HG03378 (cell line): ENCODE measurements around the gene ADAMTS2.
"Not testable (repeated sequence)": the region's sequence is repeated elsewhere in the genome, so short reads cannot be mapped to it uniquely, and the experiment has no call there.

Experiments
- ATAC-seq: cut with Tn5 transposase; IDR thresholded peaks from one replicate; pipeline ENCODE4 v1.9.1; 2021; ENCODE audit warnings: mild to moderate bottlenecking, moderate library complexity; ENCODE audit not compliant: unreplicated experiment

ADAMTS2 gene

DNA sequence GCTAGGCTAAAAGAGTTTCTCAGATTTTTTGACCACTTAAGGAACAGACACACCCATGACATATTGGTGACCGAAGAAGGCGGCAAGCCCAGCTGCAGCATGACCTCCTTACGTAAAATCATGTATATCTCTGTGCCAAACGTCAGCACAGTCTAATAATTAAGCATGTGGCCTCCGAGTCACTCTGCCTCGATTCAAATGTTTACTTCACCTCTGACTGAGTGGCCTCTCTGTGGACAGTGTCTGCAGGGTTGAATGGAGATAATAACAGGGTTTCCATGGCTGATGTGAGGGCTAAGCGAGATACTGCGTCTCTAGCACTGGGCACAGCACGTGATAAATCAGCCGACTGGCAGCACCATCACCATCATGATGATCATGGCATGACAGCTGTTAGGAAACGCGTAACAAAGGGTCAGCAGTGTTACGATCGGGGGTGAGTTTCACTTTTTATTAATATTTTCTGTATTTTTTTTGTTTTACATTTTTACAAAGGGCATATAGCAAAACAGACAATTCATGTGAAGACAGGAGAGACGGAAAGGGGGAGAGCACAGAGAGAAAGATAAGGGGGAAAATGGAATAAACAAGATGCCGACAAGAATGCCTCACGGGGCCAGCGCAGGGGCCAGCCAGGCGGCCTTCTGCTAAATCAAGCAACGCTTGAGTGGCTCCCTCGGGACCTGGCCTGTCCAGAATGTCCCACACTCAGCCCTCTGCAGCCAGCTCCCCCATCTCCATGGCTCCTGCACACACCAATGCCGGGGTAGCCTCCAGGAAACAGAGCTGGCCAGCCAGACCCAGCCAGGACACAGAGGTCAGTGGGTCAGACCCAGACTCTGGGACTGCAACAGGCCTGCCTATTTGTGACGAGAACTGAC, 60.3 kb downstream of the ADAMTS2 start:
- ATAC-seq, result no peak

DNA sequence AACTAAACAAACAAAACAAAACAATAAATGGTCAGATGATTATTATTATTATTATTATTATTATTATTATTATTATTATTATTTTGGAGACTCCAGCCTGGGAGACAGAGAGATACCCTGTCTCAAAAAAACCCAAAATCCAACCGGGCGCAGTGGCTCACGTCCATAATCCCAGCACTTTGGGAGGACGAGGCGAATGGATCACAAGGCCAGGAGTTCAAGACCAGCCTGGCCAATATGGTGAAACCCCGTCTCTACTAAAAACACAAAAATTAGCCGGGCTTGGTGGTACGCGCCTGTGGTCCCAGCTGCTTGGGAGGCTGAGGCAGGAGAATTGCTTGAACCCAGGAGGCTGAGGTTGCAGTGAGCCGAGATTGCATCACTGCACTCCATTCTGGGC, 61.4 kb downstream of the ADAMTS2 start:
- ATAC-seq, result not testable (repeated sequence)

DNA sequence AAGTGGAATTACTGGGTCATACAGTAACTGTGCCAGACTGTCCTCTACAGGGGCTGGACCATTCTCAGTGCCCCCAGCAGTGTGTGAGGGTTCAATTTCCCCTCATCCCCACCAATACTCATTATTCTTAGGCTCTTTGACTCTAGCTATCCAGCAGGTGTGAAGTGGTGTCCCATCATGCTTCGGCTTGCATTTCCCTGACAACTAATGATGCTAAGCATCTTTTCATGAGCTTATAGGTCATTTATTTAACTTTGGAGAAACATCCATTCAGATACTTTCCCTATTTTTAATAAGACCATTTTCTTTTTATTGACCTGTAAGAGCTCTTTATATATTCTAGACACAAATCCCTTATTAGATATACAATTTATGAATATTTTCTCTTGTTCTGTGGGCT, 63.6 kb downstream of the ADAMTS2 start:
- ATAC-seq, result no peak

DNA sequence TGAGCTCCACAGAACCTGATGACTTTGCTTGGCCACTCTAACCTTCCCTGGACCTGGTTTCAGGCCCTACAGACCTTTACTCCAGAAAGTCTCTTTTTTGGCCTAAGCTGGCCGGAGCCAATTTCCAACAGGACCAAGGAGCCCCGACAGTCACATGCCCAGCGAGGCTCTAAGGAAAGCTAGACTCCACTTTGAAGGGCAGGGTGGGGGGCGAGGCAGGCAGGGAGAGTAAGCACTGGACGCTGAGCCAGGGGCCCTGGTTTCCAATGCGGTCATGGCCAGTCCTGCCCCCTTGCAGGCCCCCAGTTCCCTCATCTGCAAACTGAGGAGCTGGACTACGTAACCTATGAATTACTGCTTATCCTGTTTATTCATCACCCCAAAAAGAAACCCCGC, 65.2 kb downstream of the ADAMTS2 start:
- no peak for ATAC-seq

DNA sequence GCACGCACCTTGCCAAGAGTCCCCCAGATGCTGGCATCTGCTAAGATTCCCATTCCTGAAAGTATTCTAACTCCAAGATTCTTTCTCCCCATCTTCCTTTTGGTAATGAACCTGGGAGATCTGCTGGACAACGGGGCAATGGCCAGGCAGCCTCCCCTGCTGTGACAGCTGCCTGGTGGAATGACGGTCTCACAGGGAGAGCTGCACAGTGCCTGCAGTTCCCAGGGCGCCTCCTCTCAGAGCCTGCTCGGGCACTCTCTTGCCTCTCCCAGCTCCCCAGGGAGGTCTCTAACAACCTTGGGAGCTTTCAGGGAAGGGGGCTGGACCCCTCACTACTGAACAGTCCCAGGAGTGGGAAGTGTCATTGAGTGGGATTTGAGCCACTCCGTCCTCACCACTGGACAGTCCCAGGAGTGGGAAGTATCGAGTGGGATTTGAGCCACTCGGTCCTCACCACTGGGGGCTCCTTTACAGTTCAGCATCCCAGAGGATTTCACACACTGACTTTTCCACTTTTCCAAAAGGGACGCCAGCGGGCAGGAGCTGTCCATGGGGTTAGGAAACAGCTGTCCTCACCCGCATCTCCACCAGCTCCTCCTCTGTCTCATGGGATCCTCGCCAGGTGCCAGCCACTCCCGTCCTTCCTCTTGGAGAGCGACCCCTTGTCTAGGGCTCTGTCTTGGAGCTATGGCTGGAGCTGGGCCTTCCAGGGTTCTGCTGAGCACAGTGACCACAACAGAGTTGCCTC, 65.7 kb downstream of the ADAMTS2 start:
- no peak for ATAC-seq

DNA sequence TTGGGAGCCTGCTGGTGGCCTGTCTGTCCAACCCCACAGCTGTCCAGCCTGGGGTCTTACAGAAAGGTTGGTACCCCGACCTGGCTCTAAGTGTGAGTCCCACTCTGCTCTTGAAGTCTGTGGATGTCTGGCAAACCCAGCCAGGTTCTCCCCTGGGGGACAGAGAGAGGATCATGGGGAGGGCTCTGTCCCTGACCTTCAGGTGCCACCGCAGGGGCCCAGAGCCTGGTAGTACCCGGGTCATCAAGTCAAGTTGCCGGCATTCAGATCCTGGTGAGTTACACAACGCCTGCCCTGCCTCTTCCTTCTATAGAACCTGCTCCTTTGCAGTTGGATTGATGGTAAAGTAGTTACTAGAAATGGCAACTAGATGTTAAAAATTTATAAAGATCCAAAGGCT, 66.7 kb downstream of the ADAMTS2 start:
- ATAC-seq, result no peak

DNA sequence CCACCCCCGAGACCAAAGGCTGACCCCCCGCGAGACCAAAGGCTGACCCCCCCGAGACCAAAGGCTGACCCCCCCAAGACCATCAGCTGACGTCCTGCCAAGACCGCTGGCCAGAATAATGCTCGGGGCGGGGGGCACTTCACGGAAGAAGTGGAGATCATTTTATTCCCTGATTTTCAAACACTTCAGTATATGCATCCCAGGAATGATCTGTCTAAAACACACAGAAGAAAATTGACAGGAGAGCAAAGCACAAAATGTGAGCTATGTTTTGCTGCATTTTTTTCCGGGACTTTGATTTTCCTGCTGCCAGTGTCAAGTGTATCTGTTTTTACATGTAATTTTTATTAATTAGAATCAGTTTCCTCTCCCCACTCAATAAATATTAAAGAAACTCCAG, 67.1 kb downstream of the ADAMTS2 start:
- ATAC-seq, result no peak

DNA sequence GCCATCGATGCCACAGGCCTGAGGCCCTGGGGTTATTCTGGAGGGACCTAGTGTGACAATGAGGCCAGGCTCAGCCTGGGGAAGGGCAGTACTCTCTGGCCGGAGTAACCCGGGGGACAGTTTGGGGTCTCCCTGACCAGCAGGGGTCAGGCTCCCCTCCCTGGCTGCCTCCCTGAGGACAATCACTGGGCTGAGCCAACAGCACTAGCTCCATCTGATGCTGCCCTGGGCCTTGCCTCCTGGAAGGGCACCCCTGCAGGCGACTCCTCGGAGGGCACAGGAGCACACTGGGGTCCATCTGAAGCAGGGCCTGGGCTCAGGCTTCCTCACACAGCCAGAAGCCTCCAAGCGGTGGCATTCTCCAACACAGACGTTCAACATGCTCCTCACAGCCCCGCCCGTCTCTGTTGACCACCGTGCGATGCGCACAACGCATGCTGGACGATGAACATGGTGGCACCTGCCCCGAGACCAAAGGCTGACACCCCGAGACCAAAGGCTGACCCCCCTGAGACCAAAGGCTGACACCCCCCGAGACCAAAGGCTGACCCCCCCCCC, 68.3 kb downstream of the ADAMTS2 start:
- ATAC-seq, result no peak

DNA sequence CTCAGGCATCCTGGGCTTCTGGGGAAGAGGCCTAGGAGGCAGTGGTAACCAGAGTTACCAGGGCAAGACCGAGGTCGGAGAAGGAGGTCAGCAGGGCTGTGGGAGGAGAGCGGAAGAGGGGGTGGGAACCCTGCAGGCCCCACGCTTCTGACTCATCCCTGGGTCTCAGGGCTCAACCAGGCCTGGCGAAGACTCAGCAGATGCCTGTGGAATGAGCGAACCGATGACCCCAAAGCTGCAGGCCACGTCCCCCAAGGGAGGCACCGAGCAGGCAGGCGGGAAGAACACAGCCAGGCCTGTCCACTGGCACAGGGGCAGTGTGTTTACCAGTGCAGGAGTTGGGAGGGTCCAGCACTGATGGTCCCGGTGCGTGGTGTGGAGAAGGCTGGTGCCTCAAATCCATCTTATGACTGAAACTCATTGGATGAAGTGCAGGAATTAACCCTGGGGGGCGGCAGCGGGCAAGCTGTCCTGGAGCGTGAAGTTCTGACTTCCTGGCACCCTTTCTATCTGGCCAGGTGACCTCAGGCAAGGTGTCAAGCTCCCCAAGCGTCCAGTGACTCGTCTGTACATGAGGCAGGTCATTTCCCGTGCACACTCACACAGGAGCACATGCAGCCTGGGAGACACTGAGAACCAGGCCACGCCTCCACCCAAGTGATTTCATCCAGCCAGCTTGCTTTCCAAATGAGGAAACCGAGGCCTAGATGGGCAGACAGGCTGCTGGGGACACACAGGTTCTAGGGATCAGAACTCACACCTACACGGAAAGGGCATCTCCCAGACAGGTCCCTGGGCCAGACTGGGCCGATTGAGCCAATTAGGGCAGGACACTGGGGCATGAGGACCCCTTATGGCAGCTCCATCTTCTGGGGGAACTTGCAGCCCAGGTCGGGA, 69.1 kb downstream of the ADAMTS2 start:
- ATAC-seq, result no peak

DNA sequence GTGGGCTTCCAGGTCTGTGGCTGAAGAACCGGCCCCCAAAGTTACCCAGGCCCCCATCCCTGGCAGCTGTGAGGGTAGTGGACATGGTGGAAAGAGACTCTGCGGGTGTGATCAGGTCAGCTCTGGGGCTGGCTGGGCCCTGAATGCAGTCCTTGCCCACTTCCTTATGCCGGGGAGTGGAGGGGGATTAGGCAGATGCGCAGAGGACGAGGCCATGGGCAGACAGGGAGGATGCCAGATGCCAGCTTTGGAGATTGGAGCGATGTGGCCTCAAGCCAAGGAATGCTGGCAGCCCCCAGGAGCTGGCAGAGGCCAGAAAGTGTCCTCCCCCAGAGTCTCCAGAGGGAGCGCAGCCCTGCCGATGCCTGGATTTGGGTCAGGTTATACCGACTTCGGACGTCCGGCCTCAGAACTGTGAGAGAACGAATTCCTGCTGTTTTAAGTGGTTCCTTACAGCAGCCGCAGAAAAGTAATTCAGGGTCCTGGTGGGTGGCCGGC, 69.8 kb downstream of the ADAMTS2 start:
- no peak for ATAC-seq

DNA sequence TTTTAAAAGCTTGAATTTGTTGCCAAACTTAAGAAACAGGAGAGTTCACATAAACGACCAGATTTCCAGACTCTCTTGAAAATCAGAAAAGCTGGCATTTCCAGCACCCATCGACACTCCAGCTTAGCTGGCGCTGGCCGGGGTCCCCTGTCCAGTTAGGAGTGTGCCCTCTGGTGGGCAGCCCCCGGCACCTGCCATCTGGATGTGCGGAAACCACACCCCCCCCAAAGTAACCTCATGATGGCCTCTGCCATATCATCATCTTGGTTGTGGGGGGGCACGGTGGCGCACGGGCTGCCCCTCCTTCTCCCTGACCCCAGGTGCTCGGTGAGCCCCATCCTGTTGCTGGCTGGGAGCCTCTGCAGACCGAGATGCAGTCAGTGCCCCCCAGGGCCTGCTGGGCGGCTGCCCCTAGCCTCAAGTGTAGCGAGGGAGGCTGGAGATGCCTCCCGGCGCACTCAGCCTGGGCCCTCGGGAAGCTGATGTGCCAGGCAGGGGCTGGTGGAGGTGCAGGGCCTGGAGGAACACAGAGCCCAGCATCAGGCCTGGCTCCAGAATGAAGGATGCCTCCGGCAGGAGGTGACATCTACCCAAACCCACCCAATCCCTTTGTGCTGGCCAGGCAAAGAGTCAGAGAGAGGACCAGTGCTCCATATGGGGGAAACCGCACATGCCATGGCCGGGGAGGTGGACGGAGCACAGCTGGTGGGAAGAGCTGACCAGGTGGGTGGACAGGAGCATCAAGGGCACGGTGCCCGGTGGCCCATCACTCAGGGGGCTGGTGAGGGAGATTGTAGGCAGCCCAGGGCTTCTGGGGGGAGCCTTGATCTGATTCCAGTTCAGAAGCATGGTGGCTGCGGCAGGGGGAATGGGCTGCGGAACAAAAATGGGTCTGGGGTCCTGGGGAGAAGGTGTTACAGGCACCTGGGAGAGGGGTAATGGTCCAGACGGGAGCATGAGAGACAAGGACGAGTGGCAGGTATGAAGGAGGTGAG, 70.6 kb downstream of the ADAMTS2 start:
- ATAC-seq, result no peak

DNA sequence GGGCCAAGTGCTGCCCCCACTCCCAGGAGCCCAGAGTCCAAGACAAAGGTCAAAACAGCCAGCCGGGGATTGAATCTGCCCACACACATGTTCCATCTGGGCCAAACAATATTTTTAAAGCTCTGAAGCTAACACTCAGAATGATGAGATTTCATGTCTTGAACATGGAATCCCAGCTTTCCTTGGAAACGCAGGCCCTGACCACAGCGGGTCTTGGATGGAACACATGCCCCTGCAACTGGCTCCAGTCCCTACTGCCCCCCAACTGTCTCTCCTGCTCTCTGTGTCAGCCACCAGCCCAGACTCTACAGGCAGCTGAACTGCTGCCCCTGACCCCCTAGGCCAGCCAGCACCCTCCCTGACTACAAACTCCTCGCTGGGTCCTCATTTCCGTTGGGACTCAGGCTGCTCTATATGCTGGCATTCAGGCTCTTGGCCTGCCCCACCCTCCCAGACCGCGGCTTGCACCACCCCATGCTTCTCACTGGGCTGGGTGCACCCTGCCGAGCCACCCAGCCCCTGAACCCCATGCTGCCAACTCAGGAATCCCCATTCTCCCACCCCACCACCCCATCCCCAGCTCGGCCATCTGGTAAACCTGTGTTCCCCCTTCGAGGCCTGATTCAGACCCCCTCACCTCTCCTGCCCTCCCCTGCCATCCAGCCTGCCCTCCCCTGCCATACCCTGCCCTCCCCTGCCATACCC, 71.7 kb downstream of the ADAMTS2 start:
- no peak for ATAC-seq

DNA sequence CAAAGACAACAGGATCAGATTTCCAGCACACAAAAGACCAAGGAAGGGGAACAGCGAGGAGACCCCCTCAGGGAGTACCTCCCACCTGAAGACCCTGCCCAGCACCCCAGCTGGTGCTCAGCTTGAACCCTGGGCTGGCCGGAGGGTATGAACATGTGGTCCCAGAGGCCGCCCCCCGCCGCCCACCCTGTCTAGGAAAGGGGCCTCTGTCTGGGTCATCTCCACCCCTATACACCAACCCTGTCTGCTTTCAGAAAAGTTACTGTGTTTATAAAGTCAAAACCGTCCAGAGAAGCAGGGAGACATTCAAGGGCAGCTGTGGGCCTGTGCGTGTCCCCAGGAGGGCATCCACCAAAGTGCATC, 72.2 kb downstream of the ADAMTS2 start:
- no peak for ATAC-seq

DNA sequence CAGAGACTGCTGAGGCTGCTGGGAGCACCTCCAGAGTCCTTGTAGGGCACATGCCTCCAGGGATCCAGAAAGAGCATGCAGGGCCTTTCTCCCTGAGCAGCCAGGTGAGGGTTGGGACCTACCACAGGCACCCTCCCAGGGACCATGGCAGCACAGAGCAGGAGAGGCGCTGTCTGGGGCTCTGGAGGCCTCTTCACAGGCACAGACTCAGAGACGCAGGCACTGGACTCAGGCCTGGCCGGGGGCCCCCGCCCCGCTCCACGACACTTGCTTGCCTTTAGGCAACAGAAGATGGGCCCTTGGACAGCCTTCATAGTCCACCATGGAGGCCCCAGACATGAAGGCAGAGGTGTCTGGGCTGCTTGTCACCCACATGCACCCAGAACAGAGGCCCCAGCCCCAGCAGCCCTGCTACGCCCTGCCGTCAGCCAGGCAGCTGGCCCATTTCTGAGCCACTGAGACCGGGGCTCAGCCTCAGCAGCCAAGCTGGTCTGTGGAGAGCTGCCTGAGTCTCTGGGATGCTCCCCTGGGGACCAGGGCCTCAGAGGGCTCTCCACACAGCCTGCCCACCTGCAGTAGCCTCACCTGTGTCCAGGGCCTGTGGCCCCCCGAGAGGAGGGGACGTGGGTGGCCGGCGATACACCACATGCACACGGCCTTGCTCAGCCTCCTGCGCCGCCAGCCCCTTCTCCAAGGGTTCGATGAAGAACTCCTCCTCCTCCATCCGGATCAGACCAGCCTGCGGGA, 72.8 kb downstream of the ADAMTS2 start:
- ATAC-seq, result no peak

DNA sequence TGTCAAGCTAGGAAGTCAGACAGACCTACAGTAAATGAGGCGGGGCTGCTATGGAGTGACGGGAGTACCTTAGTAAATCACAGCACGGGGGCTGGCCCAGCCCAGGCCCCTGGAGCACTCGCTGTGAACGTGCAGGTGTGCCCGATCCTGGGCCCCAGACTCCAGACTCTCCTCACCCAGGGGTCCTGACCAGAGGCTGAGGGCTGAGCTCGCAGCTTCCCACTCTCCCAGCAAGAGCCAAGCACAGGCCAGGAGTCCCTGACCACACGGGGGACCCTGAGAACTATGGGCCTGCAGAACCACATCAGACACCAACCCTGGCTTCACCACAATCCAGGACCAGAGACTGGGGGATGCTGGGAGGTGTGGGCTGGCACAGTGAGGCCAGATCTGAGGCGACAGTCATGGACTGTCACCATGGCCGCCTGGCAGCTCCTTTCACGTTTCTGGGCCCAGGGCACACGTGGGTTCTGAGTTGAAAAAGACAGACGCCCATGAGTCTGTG, 73.4 kb downstream of the ADAMTS2 start:
- no peak for ATAC-seq

DNA sequence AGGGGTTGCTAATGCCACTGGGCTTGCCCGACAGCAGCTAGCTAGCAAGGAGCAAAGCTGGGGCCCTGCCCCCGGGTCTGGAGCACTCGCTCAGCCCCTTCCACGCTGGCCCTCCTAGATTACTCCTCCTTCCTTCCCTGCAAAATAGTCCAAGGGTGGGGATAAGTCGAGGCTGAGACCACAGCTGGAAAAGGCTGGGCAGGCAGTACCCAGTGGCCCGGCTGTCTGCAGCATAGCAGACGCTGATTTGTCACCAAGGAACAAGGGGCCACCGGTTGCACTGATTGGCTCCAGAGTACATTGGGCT, 73.9 kb downstream of the ADAMTS2 start:
- no peak for ATAC-seq

DNA sequence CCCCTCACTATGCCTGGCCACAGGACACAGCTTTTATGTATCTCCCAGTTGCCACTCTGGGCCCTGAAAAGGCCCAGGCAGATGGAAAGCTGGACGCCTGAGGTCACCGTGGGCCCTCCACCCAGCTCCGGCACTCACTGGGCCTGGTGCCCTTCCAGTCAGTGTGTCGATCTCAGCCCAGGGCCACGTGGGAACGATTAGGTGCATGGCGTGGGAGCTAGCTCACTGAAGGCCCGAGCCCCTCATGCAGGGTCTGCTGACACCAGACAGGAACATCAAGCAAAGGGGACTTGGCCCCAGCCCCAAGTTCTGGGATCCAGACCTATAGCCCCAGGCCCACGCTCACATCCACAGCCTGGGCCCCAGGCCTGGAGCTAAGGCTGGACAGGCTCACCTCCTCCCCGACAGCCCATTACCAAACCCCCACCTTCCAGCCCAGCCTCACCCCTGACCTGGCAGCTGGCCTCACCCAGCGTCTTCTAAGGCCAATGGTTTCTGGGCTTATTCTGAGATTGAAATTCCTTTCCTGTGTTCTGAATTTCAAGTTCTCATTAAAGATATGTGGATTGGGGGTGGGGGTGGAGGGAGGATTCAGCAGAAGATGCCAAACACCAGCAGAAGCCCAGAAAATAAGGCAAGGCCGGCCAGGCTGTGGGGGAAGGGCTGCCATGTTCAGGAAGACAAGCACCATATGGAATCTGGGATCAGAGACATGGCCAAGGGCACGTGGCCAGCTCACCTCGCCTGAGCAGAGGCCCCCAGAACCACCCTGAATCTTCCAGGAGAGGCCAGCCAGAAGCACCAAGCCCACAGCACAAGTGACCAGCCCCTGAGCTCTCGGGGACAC, 74.5 kb downstream of the ADAMTS2 start:
- no peak for ATAC-seq
